Kidney capillary endothelial cell (primary cell): ENCODE results near the gene GDF10.
A peak's percentile ranks its signal among the peaks of the same experiment; 100 is the strongest.

Experiments
- DNase-seq: peaks from one replicate; pipeline ENCODE4 v3.0.0-alpha.2; 2018; ENCODE audit warnings: low spot score

GDF10 gene

GRCh38 chr10:47299611-47300428, at the start of gene GDF10:
TSS of gene GDF10 (plus strand) at chr10:47300197. CDS start at chr10:47300652, 455 bp downstream.
- no peak for DNase-seq

GRCh38 chr10:47252093-47252780, 47.8 kb upstream of the GDF10 start:
- DNase-seq: no peak

GRCh38 chr10:47253030-47253637, 46.9 kb upstream of the GDF10 start:
- no peak for DNase-seq

GRCh38 chr10:47253651-47254375, 46.2 kb upstream of the GDF10 start:
- DNase-seq: no peak

GRCh38 chr10:47254611-47255010, 45.4 kb upstream of the GDF10 start:
- no peak for DNase-seq

GRCh38 chr10:47255033-47255813, 44.8 kb upstream of the GDF10 start:
- DNase-seq: no peak

- DNase-seq: no peak
Observed at GRCh38 chr10:47255866-47256265, 44.1 kb upstream of the GDF10 start.

GRCh38 chr10:47256751-47257336, 43.2 kb upstream of the GDF10 start:
- no peak for DNase-seq

GRCh38 chr10:47257396-47258120, 42.4 kb upstream of the GDF10 start:
- DNase-seq: no peak

GRCh38 chr10:47258921-47259320, 41.1 kb upstream of the GDF10 start:
- no peak for DNase-seq

- DNase-seq: no peak
Observed at GRCh38 chr10:47259466-47259865, 40.5 kb upstream of the GDF10 start.

- DNase-seq: no peak
Observed at GRCh38 chr10:47260505-47261111, 39.4 kb upstream of the GDF10 start.

GRCh38 chr10:47261121-47261520, 38.9 kb upstream of the GDF10 start:
- DNase-seq: no peak

GRCh38 chr10:47261556-47261955, 38.4 kb upstream of the GDF10 start:
- DNase-seq: no peak

- DNase-seq: no peak
Observed at GRCh38 chr10:47262606-47263533, 37.1 kb upstream of the GDF10 start.

GRCh38 chr10:47264797-47265281, 35.2 kb upstream of the GDF10 start:
- DNase-seq: peak; percentile 40

GRCh38 chr10:47266602-47267001, 33.4 kb upstream of the GDF10 start:
- no peak for DNase-seq

GRCh38 chr10:47268696-47269095, 31.3 kb upstream of the GDF10 start:
- no peak for DNase-seq

GRCh38 chr10:47269294-47269693, 30.7 kb upstream of the GDF10 start:
- DNase-seq: no peak
